Endometrium (tissue), 2 donors: Measurements from ENCODE around the gene WDR82.
A peak's percentile ranks its signal among the peaks of the same experiment; 100 is the strongest.
"Not testable (repeated sequence)": the region's sequence is repeated elsewhere in the genome, so short reads cannot be mapped to it uniquely, and the experiment has no call there.

Source experiments
- FAIRE-seq: peaks from 2 replicates; lab custom pipeline; 2012; peaks lifted over from hg19 to GRCh38; lab: Jason Lieb, UNC
- donor health status: control.
- donor health status: control.

Gene WDR82

DNA sequence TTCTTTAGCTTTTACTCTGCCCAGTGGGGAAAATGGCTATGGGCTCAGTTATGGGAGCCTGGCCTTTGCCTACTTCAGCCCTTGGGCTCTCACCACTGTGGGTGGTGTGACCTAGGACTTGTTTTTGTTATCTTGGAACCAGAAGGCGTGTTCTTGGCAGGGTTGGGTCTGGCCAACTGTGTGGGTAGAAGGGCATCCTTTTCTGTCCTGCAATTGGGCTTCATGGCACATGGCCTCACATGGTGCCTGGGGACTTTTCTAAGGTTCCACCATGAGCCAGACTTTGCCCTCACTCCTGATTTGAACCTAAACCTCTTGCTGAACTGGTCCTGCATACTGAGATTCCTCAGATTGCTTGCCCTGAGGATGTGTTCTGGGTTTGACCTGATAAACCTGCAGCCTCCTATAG, 10.9 kb upstream of the WDR82 start:
- FAIRE-seq, result no peak

DNA sequence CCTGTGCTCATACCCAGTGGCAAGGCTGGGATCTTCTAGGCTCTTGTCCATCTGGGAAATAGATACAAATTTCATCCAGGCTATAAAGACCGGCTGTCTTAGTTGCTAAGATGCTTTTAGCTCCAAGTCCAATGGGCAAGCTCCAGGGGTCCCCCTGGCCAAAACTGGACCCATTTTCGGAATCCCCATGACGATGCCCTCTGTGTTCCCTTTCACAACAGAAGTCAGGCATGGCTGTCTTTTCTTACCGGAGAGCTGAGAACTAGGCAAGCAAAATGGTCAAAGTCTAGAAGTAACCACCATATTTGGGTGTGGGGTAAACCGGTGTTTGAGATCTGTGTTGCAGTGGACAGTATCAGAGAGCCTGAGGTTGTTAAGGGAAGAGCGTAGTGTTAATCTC, 10.2 kb upstream of the WDR82 start:
- no peak for FAIRE-seq

DNA sequence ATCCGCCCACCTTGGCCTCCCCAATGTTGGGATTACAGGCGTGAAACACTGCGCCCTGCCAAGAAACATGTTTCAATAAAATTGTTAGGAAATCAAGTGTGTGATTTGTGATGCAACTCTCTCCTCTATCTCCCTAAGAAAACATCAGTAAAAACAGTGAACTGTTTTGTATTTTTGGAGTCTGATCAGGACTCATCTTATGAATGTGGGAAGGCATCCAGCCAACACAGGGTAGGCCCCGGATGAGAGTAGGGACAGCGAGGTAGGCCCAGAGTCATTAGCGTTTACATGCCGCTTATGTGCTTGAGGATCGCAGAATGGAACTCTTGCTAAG, 8.3 kb upstream of the WDR82 start:
- no peak for FAIRE-seq

DNA sequence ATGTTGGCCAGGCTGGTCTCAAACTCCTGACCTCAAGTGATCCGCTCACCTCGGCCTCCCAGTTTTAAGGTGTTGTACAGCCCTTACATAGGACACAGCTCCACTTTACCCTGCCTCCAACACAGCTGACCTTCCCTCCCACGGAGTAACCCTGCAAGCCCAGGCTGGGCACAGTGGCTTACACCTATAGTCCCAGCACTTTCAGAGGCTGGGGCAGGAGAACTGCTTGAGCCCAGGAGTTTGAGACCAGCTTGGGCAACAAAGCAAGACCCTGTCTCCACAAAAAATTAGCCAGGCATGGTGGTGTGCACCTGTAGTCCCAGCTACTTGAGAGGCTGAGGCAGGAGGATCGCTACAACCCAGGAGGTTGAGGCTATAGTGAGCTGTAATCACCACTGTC, 5.6 kb upstream of the WDR82 start:
- not testable (repeated sequence) for FAIRE-seq

GRCh38 chr3:52283306-52283705, 4.9 kb upstream of the WDR82 start:
- FAIRE-seq, result no peak

DNA sequence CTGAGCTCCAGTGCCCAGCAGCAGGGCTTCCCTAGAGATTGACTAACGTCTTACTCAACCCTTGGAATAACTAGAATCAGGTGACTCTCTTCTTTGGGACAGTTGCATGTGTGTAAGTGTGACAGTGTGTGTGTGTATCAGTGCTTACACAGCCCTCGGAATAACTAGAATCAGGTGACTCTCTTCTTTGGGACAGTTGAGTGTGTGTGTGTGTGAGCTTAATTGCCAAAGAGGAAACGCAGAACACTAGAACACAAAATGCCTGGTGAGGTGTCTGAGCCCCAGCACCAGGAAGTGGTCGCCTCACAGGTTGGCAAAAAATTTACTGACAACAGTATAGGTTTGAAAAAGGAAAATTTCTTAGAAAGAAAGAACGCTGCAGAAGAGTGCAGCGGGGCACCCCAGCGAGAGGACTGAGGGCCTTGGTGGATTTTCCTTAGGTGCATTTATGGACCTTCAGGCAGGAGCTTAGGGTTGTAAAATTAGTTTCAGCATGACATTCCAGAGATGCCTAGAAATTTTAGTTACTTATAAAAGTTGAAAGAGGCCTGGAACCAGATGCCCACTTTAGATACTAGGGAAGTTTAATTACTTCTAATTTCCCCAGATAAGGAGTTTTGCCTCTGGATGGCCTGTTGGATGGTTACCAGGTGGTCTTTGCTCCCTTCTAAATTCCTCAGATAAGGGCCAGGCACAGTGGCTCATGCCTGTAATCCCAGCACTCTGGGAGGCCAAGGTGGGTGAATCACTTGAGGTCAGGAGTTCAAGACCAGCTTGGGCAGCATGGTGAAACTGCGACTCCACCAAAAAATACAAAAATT, 3.7 kb upstream of the WDR82 start:
- no peak for FAIRE-seq

DNA sequence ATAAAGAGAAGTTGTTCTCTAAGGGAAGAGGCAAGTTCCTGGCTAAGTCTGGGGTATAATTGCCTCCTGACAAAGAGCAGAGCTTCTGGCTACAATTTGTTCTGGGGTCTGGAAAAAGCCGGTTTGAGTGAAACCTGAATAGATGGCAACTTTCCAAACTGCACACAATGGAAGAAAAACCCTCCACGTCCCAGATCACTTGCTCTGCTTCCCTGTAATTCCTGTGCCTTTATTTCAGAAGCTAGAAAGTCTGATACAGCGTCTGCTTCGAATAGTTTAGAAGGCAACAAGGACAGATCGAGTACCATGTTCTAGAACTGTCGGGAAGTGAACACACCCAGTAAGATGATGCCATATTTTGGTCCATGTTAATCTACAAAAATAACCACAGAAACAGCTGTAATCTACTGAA, 1.6 kb upstream of the WDR82 start:
- FAIRE-seq, result no peak

GRCh38 chr3:52279596-52279995, 1.1 kb upstream of the WDR82 start:
- FAIRE-seq, result no peak

- FAIRE-seq, result no peak
Observed at GRCh38 chr3:52277972-52278509, 408 bp downstream of the WDR82 start.

- no peak for FAIRE-seq
Observed at GRCh38 chr3:52277071-52277964, 1.1 kb downstream of the WDR82 start.

- FAIRE-seq, result not testable (repeated sequence)
Observed at GRCh38 chr3:52274781-52275180, 3.7 kb downstream of the WDR82 start.

DNA sequence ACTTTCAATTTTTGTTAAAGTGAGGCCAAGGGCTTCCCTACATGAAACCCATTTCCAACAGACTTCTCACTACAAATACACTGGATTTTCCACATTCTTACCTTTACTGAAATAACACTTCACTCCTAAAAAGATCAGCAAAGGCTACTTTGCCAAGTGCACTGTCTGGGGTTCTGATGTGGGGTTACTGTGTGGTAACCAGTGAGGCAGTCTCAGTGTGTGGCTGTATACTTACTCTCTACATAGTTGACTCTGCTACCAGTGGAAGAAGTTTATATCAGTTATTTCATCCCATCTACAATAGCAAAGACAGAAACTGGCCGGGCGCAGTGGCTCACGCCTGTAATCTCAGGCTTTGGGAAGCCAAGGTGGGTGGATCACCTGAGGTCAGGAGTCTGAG, 5.6 kb downstream of the WDR82 start:
- no peak for FAIRE-seq

DNA sequence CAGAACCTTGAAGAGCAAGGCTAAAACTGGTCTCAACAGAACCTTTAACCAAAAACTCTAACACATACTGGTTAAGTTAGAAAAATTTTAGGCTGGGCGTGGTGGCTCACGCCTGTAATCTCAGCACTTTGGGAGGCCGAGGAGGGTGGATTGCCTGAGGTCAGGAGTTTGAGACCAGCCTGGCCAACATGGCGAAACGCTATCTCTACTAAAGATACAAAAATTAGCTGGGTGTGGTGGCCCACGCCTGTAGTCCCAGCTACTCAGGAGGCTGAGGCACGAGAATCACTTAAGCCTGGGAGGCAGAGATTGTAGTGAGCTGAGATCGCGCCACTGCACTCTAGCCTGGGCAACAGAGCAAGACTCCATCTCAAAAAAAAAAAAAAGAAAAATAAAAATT, 6.3 kb downstream of the WDR82 start:
- not testable (repeated sequence) for FAIRE-seq

DNA sequence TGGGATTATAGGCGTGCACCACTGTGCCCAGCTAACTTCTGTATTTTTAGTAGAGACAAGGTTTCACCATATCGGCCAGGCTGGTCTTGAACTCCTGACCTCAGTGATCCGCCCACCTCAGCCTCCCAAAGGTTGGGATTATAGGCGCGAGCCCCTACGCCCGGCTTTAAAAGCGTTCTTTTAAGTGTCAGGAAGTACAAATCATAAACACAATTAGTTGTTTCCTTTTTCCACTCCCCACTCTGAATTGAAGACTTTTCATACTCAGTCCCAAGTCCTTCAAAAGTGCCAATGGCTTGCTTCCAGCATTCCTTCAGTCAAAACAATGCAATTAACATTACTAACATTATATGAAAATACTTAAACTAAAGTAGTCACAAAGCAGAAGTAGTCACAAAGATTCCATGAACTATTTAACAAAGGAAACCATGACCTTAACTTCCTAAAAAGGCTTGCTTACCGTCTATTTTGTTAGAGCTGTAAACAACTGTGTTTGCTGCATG, 8.1 kb downstream of the WDR82 start:
- FAIRE-seq, result peak; percentile 85

DNA sequence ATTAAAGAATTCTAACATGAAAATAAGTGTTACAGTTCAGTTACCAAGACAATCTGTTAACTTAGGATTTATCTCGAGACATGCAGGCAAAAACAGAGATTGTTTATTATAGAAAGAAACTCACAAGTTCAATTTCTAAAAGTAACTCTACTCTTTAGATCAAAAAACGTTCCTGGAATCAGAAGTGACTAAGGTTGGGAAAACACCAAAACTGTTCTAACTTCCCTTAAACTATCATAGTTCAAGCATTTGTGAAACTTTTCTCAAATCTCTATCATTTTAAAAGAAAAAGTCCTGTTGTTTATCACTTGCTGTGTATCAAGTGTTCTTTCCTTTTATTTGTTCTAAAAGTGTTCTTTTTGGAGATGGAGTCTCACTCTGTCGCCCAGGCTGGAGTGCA, 8.7 kb downstream of the WDR82 start:
- no peak for FAIRE-seq

- no peak for FAIRE-seq
Observed at GRCh38 chr3:52268036-52268435, 10.4 kb downstream of the WDR82 start.

GRCh38 chr3:52265387-52265786, 13.1 kb downstream of the WDR82 start:
- FAIRE-seq, result no peak

GRCh38 chr3:52262447-52262846, 16.0 kb downstream of the WDR82 start:
- no peak for FAIRE-seq

DNA sequence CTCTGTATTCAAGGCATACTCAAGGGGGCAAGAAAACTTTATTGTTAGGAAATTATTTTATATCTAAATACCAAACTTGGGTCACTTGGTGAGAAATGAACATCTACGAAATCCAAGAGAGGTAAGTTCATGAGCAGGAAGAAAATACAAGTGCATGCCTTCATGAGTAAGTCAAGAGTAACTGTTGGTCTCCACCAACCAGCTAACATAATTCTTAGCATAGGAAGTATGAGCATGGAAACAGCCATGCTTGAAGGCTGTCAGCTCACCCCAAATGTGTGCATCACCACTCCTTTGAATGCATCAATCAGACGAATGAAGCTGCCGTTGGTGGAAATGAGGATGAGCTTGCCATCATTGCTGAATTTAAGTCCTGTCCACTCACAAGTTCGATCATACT, 19.0 kb downstream of the WDR82 start:
- no peak for FAIRE-seq

DNA sequence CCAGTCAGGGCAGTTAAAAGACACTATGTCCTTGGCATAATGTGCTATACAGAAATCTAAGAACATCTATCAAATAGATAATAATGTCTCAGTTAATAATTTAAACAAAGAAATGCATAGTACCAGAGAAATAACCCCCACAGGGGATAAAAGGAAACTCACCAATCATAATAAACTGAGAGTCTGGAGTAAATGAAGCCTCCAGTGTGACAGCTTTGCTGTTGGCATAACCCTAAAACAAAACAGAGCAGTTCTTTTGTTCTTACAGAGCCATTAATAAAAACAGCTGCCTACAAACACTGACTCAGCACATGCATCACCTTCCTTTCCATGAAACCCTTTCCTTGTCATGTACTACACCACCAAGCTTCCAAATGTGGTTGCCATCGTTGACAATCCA, 19.4 kb downstream of the WDR82 start:
- FAIRE-seq, result no peak

GRCh38 chr3:52257911-52258310, 20.5 kb downstream of the WDR82 start:
- no peak for FAIRE-seq

- no peak for FAIRE-seq
Observed at GRCh38 chr3:52256622-52257021, 21.8 kb downstream of the WDR82 start.

GRCh38 chr3:52256159-52256558, 22.3 kb downstream of the WDR82 start:
- no peak for FAIRE-seq
